Measurements from ENCODE around the gene PLP1.
A peak's percentile ranks its signal among the peaks of the same experiment; 100 is the strongest.
"Not testable (repeated sequence)": the region's sequence is repeated elsewhere in the genome, so short reads cannot be mapped to it uniquely, and the experiment has no call there.

Gene PLP1

DNA sequence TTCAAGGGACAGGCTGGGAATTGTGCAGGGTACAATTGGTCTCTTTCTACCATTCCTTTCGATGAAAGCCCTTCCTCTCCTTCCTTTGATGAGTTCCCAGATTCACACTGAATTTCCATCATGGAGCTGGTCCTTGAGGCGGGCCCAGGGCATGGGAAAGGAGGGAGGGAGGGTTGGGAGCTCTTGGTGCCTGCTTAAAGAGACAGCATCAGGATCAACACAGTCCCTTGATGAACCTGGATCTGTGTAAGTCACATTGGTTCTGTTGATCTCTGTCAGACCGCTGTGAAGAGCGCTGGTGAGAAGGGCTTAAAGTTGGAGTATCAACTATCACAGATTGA lies 4.4 kb downstream of the PLP1 start:
- FAIRE-seq (no peak), DNase-seq (ENCODE audit: low spot score) (no peak)

- FAIRE-seq (no peak), DNase-seq (ENCODE audit: low spot score) (no peak)
These were observed 5.1 kb downstream of the PLP1 start for GRCh38 chrX:103781706-103782105.

GRCh38 chrX:103782640-103783039 lies 6.0 kb downstream of the PLP1 start:
- FAIRE-seq (no peak), DNase-seq (ENCODE audit: low spot score) (no peak)

DNA sequence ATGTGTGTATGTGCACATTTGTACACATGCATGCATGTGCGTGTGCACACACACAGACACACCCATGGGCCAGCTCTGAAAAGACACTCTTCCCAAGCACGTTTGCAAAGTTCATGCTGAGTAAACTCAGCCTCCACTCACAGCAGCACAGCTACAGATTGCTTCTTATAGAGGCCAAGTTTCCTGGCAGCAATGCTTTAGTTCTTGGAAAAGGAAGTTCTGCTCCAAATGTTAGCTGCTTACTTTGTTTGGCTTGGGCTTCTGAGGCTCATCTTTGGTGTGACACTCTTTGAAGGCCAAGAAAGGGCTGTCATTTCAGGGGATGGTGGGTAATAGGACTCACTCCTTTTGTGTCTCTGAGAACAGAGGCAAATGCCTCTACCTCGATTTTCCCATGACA lies 6.6 kb downstream of the PLP1 start:
- FAIRE-seq (no peak), DNase-seq (ENCODE audit: low spot score) (no peak)

GRCh38 chrX:103783971-103784370 lies 7.3 kb downstream of the PLP1 start:
- DNase-seq (ENCODE audit: low spot score) (no peak), FAIRE-seq (no peak)

DNA sequence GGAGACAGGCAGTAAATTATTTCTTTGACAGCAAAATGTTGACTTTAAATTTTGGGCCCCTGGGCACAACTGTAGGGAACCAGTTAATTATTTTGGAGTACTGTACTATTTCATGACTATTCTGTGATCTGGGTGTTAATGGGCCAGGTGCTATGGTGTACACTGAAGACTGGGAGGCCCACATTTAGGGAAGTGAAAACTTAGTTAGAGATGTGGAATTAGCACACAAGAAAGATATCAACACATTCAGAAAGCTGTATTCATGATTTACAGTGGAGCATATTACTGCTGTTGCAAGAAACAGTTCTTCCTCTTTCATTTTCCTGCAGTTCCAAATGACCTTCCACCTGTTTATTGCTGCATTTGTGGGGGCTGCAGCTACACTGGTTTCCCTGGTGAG lies 12.4 kb downstream of the PLP1 start:
- FAIRE-seq: no peak

DNA sequence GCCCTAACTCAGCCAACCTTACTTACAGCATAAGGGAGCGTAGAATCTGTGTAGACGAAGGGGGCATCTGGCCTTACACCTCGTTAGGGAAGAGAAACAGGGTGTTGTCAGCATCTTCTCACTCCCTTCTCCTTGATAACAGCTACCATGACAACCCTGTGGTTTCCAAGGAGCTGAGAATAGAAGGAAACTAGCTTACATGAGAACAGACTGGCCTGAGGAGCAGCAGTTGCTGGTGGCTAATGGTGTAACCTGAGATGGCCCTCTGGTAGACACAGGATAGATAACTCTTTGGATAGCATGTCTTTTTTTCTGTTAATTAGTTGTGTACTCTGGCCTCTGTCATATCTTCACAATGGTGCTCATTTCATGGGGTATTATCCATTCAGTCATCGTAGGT lies 14.6 kb downstream of the PLP1 start:
- DNase-seq (ENCODE audit: low spot score) (no peak), FAIRE-seq (no peak)

More for the DNA sequence above, 12.4 kb downstream of the PLP1 start:
- DNase-seq (ENCODE audit: low spot score): no peak

DNA sequence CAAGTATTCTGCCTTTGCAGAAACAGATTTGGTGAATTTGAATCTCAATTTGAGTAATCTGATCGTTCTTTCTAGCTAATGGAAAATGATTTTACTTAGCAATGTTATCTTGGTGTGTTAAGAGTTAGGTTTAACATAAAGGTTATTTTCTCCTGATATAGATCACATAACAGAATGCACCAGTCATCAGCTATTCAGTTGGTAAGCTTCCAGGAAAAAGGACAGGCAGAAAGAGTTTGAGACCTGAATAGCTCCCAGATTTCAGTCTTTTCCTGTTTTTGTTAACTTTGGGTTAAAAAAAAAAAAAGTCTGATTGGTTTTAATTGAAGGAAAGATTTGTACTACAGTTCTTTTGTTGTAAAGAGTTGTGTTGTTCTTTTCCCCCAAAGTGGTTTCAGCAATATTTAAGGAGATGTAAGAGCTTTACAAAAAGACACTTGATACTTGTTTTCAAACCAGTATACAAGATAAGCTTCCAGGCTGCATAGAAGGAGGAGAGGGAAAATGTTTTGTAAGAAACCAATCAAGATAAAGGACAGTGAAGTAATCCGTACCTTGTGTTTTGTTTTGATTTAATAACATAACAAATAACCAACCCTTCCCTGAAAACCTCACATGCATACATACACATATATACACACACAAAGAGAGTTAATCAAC lies 15.3 kb downstream of the PLP1 start:
- no peak for DNase-seq (ENCODE audit: low spot score)
- FAIRE-seq: no peak

GRCh38 chrX:103792916-103793544 lies 16.4 kb downstream of the PLP1 start:
- no peak for FAIRE-seq
- no peak for DNase-seq (ENCODE audit: low spot score)

GRCh38 chrX:103793545-103793940 lies 16.9 kb downstream of the PLP1 start:
- FAIRE-seq: no peak
- no peak for DNase-seq (ENCODE audit: low spot score)

DNA sequence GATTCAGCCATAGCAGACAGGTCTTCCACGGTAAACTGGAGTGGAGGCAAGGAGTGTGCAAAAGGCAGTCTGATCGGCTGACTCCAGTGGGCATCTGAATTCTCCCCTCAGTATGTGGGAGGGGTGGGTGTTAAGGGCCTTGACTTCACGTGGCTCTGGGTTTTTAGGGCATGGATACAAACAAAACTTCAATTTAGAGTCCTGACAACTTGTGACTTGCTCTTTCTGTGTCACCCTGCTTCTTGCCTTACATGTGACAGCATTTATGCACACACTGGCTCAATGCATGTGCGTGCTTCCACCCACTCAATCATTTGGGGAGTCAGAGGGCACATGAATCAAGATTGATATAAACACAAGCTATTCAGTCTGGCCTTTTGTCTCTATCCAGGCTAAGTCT lies 17.5 kb downstream of the PLP1 start:
- DNase-seq (ENCODE audit: low spot score) (no peak), FAIRE-seq (no peak)

DNA sequence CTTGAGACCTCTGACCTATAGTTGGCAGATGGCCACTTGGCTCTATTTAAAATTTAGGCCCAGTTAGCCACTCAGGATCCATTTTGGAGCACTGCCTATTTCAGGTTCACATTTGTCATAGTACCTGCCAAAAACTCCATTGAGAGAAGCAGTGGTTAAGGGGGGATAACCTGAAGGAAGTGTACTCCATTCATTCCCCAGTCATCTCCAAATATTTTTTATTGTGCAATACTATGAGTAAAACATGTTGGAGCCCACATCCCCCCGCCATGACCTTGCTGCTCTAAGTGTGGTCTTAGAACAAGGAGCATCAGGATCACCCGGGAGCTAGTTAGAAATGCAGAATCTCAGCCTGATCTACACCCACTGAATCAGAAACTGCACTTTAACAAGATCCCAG lies 21.1 kb downstream of the PLP1 start:
- FAIRE-seq (no peak), DNase-seq (ENCODE audit: low spot score) (no peak)

GRCh38 chrX:103800318-103800717 lies 23.7 kb downstream of the PLP1 start:
- DNase-seq (ENCODE audit: low spot score) (no peak), FAIRE-seq (no peak)

DNA sequence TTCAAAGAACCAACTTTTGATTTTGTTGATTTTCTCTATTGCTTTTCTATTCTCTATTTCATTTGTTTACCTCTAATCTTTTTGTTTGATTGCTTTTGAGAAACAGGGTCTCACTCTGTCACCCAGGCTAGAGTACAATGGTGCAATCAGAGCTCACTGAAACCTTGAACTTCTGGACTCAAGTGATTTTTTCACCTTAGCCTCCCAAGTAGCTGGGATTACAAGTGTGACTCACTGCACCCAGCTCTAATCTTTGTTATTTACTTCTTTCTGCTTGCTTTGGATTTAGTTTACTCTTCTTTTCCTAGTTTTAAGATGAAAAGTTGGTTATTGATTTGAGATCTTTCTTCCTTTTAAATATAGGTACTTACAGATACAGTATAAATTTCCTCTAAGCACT lies 29.2 kb downstream of the PLP1 start:
- no peak for DNase-seq (ENCODE audit: low spot score)
- no peak for FAIRE-seq

GRCh38 chrX:103806862-103807474 lies 30.3 kb downstream of the PLP1 start:
- DNase-seq (ENCODE audit: low spot score) (no peak), FAIRE-seq (no peak)

DNA sequence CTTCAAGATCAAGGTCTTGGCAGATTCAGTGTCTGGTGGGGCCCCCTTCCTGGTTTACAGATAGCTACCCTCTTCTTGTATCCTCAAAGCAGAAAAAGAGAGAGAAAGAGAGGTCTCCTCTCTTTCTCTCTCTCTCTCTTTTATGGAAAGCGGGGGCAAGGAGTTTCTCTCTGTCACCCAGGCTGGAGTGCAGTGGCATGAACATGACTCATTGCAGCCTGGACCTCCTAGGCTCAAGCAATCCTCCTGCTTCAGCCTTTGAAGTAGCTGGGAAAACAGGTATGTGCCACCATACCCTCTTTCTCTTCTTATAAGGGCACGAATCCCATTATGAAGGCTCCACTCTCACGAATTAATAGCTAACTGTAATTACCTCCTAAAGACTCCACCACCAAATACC lies 35.2 kb downstream of the PLP1 start:
- no peak for FAIRE-seq
- no peak for DNase-seq (ENCODE audit: low spot score)

DNA sequence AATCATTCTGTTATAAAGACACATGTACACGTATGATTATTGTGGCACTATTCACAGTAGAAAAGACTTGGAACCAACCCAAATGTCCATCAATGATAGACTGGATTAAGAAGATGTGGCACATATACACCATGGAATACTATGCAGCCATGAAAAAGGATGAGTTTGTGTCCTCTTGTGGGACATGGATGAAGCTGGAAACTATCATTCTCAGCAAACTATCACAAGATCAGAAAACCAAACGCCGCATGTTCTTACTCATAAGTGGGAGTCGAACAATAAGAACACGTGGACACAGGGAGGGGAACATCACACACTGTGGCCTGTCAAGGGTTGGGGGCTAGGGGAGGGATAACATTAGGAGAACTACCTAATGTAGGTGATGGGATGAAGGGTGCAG lies 40.5 kb downstream of the PLP1 start:
- FAIRE-seq: not testable (repeated sequence)

GRCh38 chrX:103817502-103817901 lies 40.9 kb downstream of the PLP1 start:
- DNase-seq (ENCODE audit: low spot score) (peak; percentile 27), FAIRE-seq (peak; percentile 64)

More for the DNA sequence above, 40.5 kb downstream of the PLP1 start:
- not testable (repeated sequence) for DNase-seq (ENCODE audit: low spot score)

DNA sequence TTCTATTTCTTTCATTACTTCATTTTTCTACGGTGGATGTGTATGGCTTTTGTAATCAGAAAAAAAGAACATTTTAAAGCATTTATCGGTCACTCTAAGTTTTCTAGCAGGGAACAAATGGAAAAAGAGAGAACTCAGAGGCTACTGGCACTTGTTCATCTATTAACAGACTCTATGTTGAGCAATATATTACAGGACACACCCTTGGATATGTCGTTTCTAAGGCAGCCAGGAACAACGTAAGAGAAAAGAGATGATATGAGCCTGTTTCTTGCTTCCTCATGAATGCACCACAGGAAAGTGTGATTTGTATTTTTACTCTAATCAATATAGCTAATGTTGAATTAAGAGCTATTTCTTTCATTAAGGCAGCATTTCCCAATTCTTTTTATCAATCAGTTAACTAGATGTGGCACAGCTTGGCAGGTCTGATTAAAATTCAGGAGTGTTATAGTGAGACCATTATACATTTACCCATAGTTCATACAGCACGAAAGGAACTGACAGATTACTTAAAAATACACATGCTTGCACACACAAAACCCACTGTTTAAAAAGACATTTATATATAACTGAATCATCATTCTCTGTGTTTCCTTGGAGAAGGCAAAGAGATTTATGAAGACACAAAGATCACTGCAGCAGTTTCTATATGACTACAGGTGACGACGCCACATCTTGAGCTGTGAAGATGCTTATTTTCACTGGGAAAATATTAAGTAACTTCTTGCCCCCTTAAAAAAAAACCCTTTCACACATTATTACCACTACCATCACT lies 42.4 kb downstream of the PLP1 start:
- FAIRE-seq: no peak
- no peak for DNase-seq (ENCODE audit: low spot score)

- not testable (repeated sequence) for FAIRE-seq; DNase-seq (ENCODE audit: low spot score)
These were observed 44.2 kb downstream of the PLP1 start for GRCh38 chrX:103820802-103821201.

GRCh38 chrX:103823591-103823990 lies 47.0 kb downstream of the PLP1 start:
- FAIRE-seq: peak; percentile 95
- DNase-seq (ENCODE audit: low spot score): peak; percentile 50

DNA sequence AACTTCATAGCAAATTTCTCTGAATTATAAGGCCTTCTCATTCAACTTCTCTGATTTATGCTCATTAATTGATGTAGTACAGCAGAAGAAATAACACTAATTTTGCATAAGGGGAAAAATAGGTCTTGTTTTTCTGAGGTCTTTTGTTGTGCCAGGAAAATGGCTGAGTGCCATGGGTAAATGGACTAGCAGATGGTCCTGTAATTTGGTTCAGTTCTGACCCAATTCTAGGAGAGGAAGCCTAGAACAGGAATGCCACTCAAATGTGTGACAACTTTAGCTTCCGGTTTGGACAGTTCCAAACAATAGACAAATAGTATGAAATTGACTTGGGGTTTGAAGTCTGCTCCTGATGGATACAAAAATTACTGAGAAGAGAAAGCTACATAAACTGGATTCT lies 49.2 kb downstream of the PLP1 start:
- DNase-seq (ENCODE audit: low spot score) (no peak), FAIRE-seq (no peak)

Data from RCC 7860 (cell line).